OCI-LY7 (cell line): ENCODE results near the gene C2orf81.

Source experiments
- CTCF ChIP-seq: fragments of 200-600 bp; sonication (generic); conservative IDR thresholded peaks from 2 replicates; pipeline ENCODE4 v1.5.1; 2014; ENCODE audit warnings: mild to moderate bottlenecking, antibody characterized with exemption, low read length, moderate library complexity, mixed read lengths
- EZH2phosphoT487 ChIP-seq: fragments of 200-600 bp; sonication (generic); IDR thresholded peaks from 2 replicates; pipeline ENCODE4 v1.6.1; 2018; ENCODE audit warnings: low read depth, borderline replicate concordance, mild to moderate bottlenecking, mixed run types, antibody characterized with exemption, low read length, moderate library complexity, mixed read lengths

DNA sequence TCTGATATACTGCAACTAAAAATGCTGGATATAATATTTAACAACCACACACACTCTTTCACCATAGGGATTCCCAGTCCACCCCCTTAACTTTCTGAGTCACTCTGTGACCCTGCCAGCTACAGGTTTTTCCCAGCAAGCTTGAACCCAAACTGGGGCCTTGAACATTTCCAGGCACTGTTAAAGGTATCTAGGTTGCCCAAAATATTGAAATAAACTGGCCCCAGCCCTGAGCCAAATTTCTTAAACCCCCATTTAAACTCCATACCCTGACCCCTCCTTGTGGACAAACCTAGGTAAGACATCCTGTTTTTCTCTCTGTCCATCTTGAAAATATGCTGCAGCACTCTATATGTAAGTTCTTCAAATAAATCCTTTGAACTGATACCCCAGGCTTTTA lies 21.6 kb downstream of the C2orf81 start:
- peak; percentile 85 for TF ChIP-seq CTCF
- TF ChIP-seq EZH2phosphoT487: no peak
